GM12878 (cell line): ENCODE measurements around the gene CASR. TPM values are rescaled to one million over a fixed set of nuclear protein-coding genes. Genes with fewer than 3 reads are reported as not detected.

Source experiments
- ATAC-seq: fragments of 200-7000 bp; cut with Tn5 transposase; 3 replicates; pipeline ENCODE4 v1.9.1; 2020; ENCODE audit warnings: mild to moderate bottlenecking, moderate library complexity
- BruUV-seq: library from RNA; stranded (reverse); fragments of 400-500 nt; replicated peaks from 2 replicates; lab custom pipeline; 2021; lab: Mats Ljungman, UMichigan
- CTCF ChIA-PET: fragments of 300-600 bp; sonication (Branson Sonifier 250); formaldehyde crosslinking; extraction: SDS; loops from one replicate; lab custom pipeline; 2021; ENCODE audit warnings: inconsistent platforms; lab: Yijun Ruan, JAX
- POLR2A ChIA-PET: fragments of 350-600 bp; formaldehyde crosslinking; extraction: SDS; loops from one replicate; lab custom pipeline; 2021; ENCODE audit warnings: inconsistent platforms; lab: Charles Lee
- RAD21 ChIA-PET: fragments of 300-600 bp; sonication (Branson Sonifier 250); formaldehyde crosslinking; loops from one replicate; lab custom pipeline; 2023; ENCODE audit warnings: antibody characterized with exemption; ENCODE audit not compliant: unreplicated experiment; lab: Charles Lee
- SMC1A ChIA-PET: fragments of 300-600 bp; sonication (Branson Sonifier 250); formaldehyde crosslinking; loops from one replicate; lab custom pipeline; 2023; ENCODE audit not compliant: unreplicated experiment, uncharacterized antibody; lab: Charles Lee
- DNase-seq: peaks from one replicate; pipeline ENCODE4 v3.0.0-alpha.2; 2011; ENCODE audit warnings: low read depth, low spot score
- FAIRE-seq: peaks from 3 replicates; lab custom pipeline; 2011; peaks lifted over from hg19 to GRCh38; lab: Jason Lieb, UNC
- H2AFZ ChIP-seq: 2 replicates; pipeline ENCODE4 v1.6.0; 2011; ENCODE audit warnings: low read depth, low read length, control low read depth; ENCODE audit not compliant: control insufficient read depth
- H3K27ac ChIP-seq: 2 replicates; pipeline ENCODE4 v1.5.1; 2011; ENCODE audit warnings: control low read depth; ENCODE audit not compliant: control insufficient read depth, insufficient read depth
- H3K27me3 ChIP-seq, 2 experiments: replicated peaks in 1 of 2; 2 replicates each; pipeline versions ENCODE4 v1.6.0 to v1.6.1; 2011; ENCODE audit warnings: low read length in 1 of 2; ENCODE audit not compliant: control insufficient read depth in 2 of 2, insufficient read depth in 2 of 2
- H3K36me3 ChIP-seq, 2 experiments: 2 replicates each; pipeline ENCODE4 v1.5.1; 2011; ENCODE audit warnings: low read length in 1 of 2; ENCODE audit not compliant: control insufficient read depth in 2 of 2, insufficient read depth in 2 of 2
- H3K4me1 ChIP-seq: 2 replicates; pipeline ENCODE4 v1.6.1; 2011; ENCODE audit warnings: mild to moderate bottlenecking, low read length, moderate library complexity, mixed read lengths; ENCODE audit not compliant: control insufficient read depth, insufficient read depth
- H3K4me2 ChIP-seq: 2 replicates; pipeline ENCODE4 v1.6.0; 2011; ENCODE audit warnings: control low read depth; ENCODE audit not compliant: control insufficient read depth, insufficient read depth
- H3K4me3 ChIP-seq: fragments of 200-600 bp; sonication (generic); 2 replicates; pipeline ENCODE4 v1.5.1; 2016
- H3K79me2 ChIP-seq: 2 replicates; pipeline ENCODE4 v1.6.0; 2011; ENCODE audit warnings: low read length; ENCODE audit not compliant: control insufficient read depth, insufficient read depth
- H3K9ac ChIP-seq: 2 replicates; pipeline ENCODE4 v1.8.0; 2011; ENCODE audit warnings: low read length, control low read depth, mixed read lengths; ENCODE audit not compliant: control insufficient read depth, insufficient read depth
- H3K9me3 ChIP-seq: replicated peaks from 3 replicates; pipeline ENCODE4 v1.5.1; 2011; ENCODE audit warnings: mild to moderate bottlenecking, low read length; ENCODE audit not compliant: control insufficient read depth, insufficient read depth
- H4K20me1 ChIP-seq: 2 replicates; pipeline ENCODE4 v1.6.0; 2011; ENCODE audit not compliant: control insufficient read depth, insufficient read depth
- CBFB ChIP-seq: IDR thresholded peaks from 2 replicates; pipeline ENCODE4 v1.6.1; 2016; ENCODE audit warnings: antibody characterized with exemption, low read depth
- CHD2 ChIP-seq: IDR thresholded peaks from 2 replicates; pipeline ENCODE4 v1.6.1; 2011; ENCODE audit warnings: low read depth, low read length, improper control_type of control experiment, borderline replicate concordance
- CREB1 ChIP-seq: IDR thresholded peaks from 2 replicates; pipeline ENCODE4 v1.6.1; 2012; ENCODE audit warnings: low read depth, mild to moderate bottlenecking, inconsistent platforms
- CREM ChIP-seq: IDR thresholded peaks from 2 replicates; pipeline ENCODE4 v1.6.1; 2014; ENCODE audit warnings: antibody characterized with exemption, low read depth
- HCFC1 ChIP-seq: fragments of 150-350 bp; IDR thresholded peaks from 2 replicates; pipeline ENCODE4 v1.6.1; 2014; ENCODE audit warnings: low read length
- JUND ChIP-seq: IDR thresholded peaks from 2 replicates; pipeline ENCODE4 v1.6.1; 2012; ENCODE audit warnings: low read depth, mild to moderate bottlenecking, low read length, improper control_type of control experiment, moderate library complexity
- NRF1 ChIP-seq: conservative IDR thresholded peaks from 2 replicates; pipeline ENCODE4 v1.6.1; 2011; ENCODE audit warnings: mild to moderate bottlenecking, low read depth, low read length, improper control_type of control experiment
- RCOR1 ChIP-seq: conservative IDR thresholded peaks from 2 replicates; pipeline ENCODE4 v1.6.1; 2012; ENCODE audit warnings: low read depth, low read length, improper control_type of control experiment
- RELB ChIP-seq: fragments of 450-650 bp; IDR thresholded peaks from 2 replicates; pipeline ENCODE4 v1.6.1; 2017; ENCODE audit warnings: low read depth, mild to moderate bottlenecking, moderate library complexity
- WGBS: methylation state at CpG from one replicate; pipeline ENCODE4 v1.1.6; 2016; ENCODE audit warnings: low lambda C conversion rate; ENCODE audit not compliant: insufficient replicate concordance, insufficient coverage; ENCODE audit errors: missing lambda C conversion rate; 5-methylcytosine and 5-hydroxymethylcytosine counted together
- in situ Hi-C: fragments of 300-500 bp; cut with MboI; formaldehyde crosslinking; loops from 9 replicates; pipeline ENCODE4 v1.14.3; 2018; ENCODE audit warnings: mixed read lengths
- intact Hi-C: fragments of 100-400 bp; cut with micrococcal nuclease; formaldehyde crosslinking; loops from one replicate; pipeline ENCODE4 v1.14.2; 2022; ENCODE audit not compliant: unreplicated experiment
- polyA plus RNA-seq, 11 experiments: library from polyadenylated mRNA; depleted of rRNA in 4 of 11; unstranded in 6 of 11; stranded (reverse) in 5 of 11; fragments of >200 nt; fragmentation: Nextera tagmentation in 4 of 11; fragmentation: Illumina TruSeq in 1 of 11; extraction: Ambion mirVana in 4 of 11; extraction: Trizol in 1 of 11; gene quantifications; 1 replicate in 1 of 11; 2 replicates in 10 of 11; pipeline versions ENCODE4 v1.2.1 to v1.2.3, GENCODE V29; 2011 to 2016; ENCODE audit warnings: inconsistent platforms in 2 of 11, missing spikeins in 2 of 11, low read depth in 1 of 11
- total RNA-seq, 4 experiments: library from RNA; depleted of rRNA in 3 of 4; stranded (reverse); fragments of >200 nt in 3 of 4; fragmentation: Illumina TruSeq in 1 of 4; extraction: Trizol in 1 of 4; gene quantifications; 2 replicates each; pipeline versions ENCODE4 v1.2.1 to v1.2.3, GENCODE V29; 2013 to 2021
- TF ChIP-seq, protein P1 (sequence below): IDR thresholded peaks from 2 replicates; pipeline ENCODE4 v1.6.1; 2012; ENCODE audit warnings: low read length, inconsistent platforms
- TF ChIP-seq, protein P2 (sequence below): fragments of 450-650 bp; IDR thresholded peaks from 2 replicates; pipeline ENCODE4 v1.6.1; 2017; ENCODE audit warnings: mild to moderate bottlenecking, moderate library complexity
- TF ChIP-seq, protein P3 (sequence below): fragments of 450-650 bp; IDR thresholded peaks from 2 replicates; pipeline ENCODE4 v1.6.1; 2016; ENCODE audit warnings: mild to moderate bottlenecking

CASR gene
- total and polyA plus RNA-seq, 10 of the 15 experiments (the other 5 are each of a cell fraction or from before 2014, with no cell fraction given): 0.04 to 0.37 (median 0.11) TPM

DNA sequence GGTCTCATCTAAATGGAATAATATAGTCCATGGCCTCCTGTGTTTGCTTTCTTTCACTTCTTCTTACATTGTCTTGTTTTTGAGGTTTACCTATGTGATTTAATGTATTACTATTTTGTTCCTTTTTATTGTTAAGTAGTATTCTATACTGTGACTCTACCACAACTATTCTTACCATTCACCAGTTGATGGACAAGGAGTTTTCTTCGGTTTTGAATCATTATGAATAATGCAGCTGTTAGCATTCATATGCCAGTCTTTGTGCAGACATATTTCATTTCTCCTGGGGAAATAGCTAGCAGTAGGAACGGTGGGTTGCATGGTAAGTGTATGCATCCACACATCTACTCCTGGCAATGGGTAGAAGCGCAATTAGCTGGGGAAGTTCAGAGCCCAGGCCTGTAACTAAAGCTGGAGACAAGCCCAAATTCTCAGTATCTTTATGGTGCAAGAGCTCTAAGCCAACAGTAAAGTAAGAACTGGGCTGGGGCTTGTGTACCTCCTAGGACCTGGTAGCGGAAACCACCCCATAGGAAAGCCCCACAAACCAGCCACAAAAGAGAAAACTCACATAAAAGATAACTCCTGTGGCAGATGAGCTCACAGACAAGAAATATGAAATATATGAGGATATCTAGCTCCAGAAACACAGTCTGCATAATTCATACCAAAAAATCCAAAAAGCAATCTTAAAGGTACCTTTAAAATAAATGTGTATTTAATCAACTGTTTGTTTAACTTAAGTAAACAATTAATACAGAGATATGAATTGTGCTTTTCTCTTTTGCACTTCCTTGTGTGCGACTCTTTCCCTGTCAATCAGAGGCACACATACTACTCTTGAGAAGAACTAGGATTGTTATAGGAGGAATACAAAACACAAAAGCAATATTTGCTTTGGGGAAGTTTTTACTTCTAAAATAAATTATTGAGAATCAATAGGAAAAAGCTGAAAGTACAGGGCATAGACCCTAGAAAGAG lies 138.9 kb downstream of the CASR start:
- POLR2A ChIA-PET: interaction anchor here (0.5 to 2.2 kb wide), 17 partner anchors 9 to 311 kb away, joined by 3 to 26 read pairs (median 3); partner anchors contain the start of genes FAM162A, MIX23 and WDR5B
- WGBS: 34% methylated on average over 5 of the region's 5 CpGs
- Histone ChIP-seq H3K79me2 (no peaks in the 10 kb centered on the region), H3K9me3 (peaks cover 2% of the 10 kb centered on the region; the same call in 1 of the 3 replicates), H3K36me3 (no peaks in the 10 kb centered on the region), H3K4me3 (no peak overlapping the region), H3K4me1 (peaks cover 37% of the 10 kb centered on the region), H3K4me2 (peak overlapping the region; percentile 72), H2AFZ (peak overlapping the region; percentile 78), H3K27me3 (no peaks in the 10 kb centered on the region), H4K20me1 (no peaks in the 10 kb centered on the region), H3K9ac (peak overlapping the region; percentile 31; the same call in 1 of the 2 replicates), H3K27ac (peak overlapping the region; percentile 84)
- intact Hi-C loops (loop anchor here (2.0 kb wide), 1 partner anchor 16 kb away; no protein-coding TSS in a partner anchor), in situ Hi-C loops (no loop called here)
- FAIRE-seq: no peak
- ATAC-seq: peak; percentile 92
- BruUV-seq: no TSS peak
- no peak for DNase-seq
- SMC1A ChIA-PET: interaction anchor here (0.7 to 6.5 kb wide), 31 partner anchors 8 to 775 kb away, joined by 3 to 65 read pairs (median 4); partner anchors contain the start of gene WDR5B
- CTCF ChIA-PET: interaction anchor here (0.6 to 7.2 kb wide), 17 partner anchors 11 to 247 kb away, joined by 3 to 80 read pairs (median 5); partner anchors contain the start of gene FAM162A
- RAD21 ChIA-PET: interaction anchor here (0.5 to 3.6 kb wide), 30 partner anchors 9 to 775 kb away, joined by 3 to 72 read pairs (median 4); partner anchors contain the start of genes FAM162A and MIX23
- TF ChIP-seq, protein P1, sequence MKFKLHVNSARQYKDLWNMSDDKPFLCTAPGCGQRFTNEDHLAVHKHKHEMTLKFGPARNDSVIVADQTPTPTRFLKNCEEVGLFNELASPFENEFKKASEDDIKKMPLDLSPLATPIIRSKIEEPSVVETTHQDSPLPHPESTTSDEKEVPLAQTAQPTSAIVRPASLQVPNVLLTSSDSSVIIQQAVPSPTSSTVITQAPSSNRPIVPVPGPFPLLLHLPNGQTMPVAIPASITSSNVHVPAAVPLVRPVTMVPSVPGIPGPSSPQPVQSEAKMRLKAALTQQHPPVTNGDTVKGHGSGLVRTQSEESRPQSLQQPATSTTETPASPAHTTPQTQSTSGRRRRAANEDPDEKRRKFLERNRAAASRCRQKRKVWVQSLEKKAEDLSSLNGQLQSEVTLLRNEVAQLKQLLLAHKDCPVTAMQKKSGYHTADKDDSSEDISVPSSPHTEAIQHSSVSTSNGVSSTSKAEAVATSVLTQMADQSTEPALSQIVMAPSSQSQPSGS: 0 out of 2 replicates have a peak, but pooled peaks have one; percentile 42
- peak; percentile 89 for TF ChIP-seq RELB
- TF ChIP-seq CBFB: peak; percentile 57
- no peak for TF ChIP-seq JUND
- 0 out of 2 replicates have a peak, but pooled peaks have one; percentile 14 for TF ChIP-seq CREB1
- TF ChIP-seq CREM: 0 out of 2 replicates have a peak, but pooled peaks have one; percentile 20
- TF ChIP-seq, protein P2, sequence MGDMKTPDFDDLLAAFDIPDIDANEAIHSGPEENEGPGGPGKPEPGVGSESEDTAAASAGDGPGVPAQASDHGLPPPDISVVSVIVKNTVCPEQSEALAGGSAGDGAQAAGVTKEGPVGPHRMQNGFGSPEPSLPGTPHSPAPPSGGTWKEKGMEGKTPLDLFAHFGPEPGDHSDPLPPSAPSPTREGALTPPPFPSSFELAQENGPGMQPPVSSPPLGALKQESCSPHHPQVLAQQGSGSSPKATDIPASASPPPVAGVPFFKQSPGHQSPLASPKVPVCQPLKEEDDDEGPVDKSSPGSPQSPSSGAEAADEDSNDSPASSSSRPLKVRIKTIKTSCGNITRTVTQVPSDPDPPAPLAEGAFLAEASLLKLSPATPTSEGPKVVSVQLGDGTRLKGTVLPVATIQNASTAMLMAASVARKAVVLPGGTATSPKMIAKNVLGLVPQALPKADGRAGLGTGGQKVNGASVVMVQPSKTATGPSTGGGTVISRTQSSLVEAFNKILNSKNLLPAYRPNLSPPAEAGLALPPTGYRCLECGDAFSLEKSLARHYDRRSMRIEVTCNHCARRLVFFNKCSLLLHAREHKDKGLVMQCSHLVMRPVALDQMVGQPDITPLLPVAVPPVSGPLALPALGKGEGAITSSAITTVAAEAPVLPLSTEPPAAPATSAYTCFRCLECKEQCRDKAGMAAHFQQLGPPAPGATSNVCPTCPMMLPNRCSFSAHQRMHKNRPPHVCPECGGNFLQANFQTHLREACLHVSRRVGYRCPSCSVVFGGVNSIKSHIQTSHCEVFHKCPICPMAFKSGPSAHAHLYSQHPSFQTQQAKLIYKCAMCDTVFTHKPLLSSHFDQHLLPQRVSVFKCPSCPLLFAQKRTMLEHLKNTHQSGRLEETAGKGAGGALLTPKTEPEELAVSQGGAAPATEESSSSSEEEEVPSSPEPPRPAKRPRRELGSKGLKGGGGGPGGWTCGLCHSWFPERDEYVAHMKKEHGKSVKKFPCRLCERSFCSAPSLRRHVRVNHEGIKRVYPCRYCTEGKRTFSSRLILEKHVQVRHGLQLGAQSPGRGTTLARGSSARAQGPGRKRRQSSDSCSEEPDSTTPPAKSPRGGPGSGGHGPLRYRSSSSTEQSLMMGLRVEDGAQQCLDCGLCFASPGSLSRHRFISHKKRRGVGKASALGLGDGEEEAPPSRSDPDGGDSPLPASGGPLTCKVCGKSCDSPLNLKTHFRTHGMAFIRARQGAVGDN: peak; percentile 12; the same call in 1 of the 2 replicates
- TF ChIP-seq, protein P3, sequence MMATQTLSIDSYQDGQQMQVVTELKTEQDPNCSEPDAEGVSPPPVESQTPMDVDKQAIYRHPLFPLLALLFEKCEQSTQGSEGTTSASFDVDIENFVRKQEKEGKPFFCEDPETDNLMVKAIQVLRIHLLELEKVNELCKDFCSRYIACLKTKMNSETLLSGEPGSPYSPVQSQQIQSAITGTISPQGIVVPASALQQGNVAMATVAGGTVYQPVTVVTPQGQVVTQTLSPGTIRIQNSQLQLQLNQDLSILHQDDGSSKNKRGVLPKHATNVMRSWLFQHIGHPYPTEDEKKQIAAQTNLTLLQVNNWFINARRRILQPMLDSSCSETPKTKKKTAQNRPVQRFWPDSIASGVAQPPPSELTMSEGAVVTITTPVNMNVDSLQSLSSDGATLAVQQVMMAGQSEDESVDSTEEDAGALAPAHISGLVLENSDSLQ: peak; percentile 77
- TF ChIP-seq NRF1: no peak
- no peak for TF ChIP-seq RCOR1
- no peak for TF ChIP-seq HCFC1
- TF ChIP-seq CHD2: no peak
